Measurements from ENCODE around the gene DOCK3.
"Not testable (repeated sequence)": the region's sequence is repeated elsewhere in the genome, so short reads cannot be mapped to it uniquely, and the experiment has no call there.

Gene DOCK3

DNA sequence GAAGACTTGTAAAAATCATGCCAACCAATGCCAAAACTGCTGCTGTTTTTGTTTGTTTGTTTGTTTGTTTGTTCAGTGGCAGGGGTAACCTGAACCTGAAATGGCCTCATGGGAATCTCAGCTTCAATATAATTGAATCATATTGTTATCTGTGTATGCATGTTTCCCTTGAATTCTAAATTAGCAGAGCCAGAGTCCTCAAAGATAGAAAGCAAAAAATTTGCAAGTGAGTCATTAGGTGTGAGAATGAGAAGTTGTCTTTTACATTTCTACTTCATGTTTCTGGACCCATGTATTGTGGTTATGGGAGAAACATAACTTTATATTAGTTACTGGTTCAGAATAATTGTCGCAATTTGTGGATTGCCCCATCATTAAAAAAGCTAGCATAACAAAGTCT is 249.2 kb downstream of the DOCK3 start:
- no peaks in the 10 kb centered on the region for H3K79me2 ChIP-seq (ENCODE audit: low read length)
- H4K20me1 ChIP-seq (ENCODE audit: insufficient read depth, low read length): no peaks in the 10 kb centered on the region
- no peak overlapping the region for H3K27ac ChIP-seq (ENCODE audit: low read length)
- H3K4me3 ChIP-seq (ENCODE audit: low read length): no peak overlapping the region
- no peak overlapping the region for H3K9ac ChIP-seq (ENCODE audit: low read length)
- TF ChIP-seq, protein P1, sequence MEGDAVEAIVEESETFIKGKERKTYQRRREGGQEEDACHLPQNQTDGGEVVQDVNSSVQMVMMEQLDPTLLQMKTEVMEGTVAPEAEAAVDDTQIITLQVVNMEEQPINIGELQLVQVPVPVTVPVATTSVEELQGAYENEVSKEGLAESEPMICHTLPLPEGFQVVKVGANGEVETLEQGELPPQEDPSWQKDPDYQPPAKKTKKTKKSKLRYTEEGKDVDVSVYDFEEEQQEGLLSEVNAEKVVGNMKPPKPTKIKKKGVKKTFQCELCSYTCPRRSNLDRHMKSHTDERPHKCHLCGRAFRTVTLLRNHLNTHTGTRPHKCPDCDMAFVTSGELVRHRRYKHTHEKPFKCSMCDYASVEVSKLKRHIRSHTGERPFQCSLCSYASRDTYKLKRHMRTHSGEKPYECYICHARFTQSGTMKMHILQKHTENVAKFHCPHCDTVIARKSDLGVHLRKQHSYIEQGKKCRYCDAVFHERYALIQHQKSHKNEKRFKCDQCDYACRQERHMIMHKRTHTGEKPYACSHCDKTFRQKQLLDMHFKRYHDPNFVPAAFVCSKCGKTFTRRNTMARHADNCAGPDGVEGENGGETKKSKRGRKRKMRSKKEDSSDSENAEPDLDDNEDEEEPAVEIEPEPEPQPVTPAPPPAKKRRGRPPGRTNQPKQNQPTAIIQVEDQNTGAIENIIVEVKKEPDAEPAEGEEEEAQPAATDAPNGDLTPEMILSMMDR (IDR thresholded peaks at IDR 0.05; ENCODE audit: low read depth, low read length): no peak
- TF ChIP-seq EZH2phosphoT487 (IDR thresholded peaks at IDR 0.05; ENCODE audit: low read depth): no peak
- H3K4me1 ChIP-seq (ENCODE audit: low read length): no peaks in the 10 kb centered on the region
- H2AFZ ChIP-seq (ENCODE audit: low read depth, low read length): no peak overlapping the region
- H3K36me3 ChIP-seq (replicated peaks; ENCODE audit: low read depth, low read length): no peaks in the 10 kb centered on the region
- 0 out of 2 replicates have a peak, but pooled peaks cover 3% of the 10 kb centered on the region for H3K27me3 ChIP-seq (ENCODE audit: low read depth, low read length)
- H3K4me2 ChIP-seq (ENCODE audit: low read length): no peak overlapping the region
- H3K9me3 ChIP-seq (ENCODE audit: insufficient read depth, low read length): no peaks in the 10 kb centered on the region

DNA sequence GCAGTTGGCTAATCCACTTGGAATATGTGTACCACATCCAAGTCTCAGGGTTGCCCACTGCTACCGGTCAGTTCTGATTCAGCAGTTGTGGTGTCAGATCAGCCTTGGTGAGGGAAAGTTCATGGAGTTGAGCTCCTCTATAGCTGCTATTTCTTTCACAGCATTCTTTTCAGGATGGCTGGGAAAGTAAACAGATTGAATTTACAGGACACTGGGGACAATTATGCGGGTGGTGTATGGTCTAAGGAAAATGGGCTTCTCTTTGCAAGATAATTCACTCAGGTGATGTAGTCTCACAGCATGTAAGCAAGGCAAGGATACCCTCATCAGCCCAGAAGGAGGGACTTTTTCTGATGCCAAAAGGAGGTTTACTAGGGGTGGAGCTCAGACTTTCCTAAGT is 249.9 kb downstream of the DOCK3 start:
- Histone ChIP-seq H3K79me2 (ENCODE audit: low read length) (no peaks in the 10 kb centered on the region), H3K27me3 (ENCODE audit: low read depth, low read length) (0 out of 2 replicates have a peak, but pooled peaks cover 3% of the 10 kb centered on the region), H3K9ac (ENCODE audit: low read length) (no peak overlapping the region), H3K27ac (ENCODE audit: low read length) (no peak overlapping the region), H3K36me3 (replicated peaks; ENCODE audit: low read depth, low read length) (no peaks in the 10 kb centered on the region), H3K4me1 (ENCODE audit: low read length) (no peaks in the 10 kb centered on the region), H3K4me3 (ENCODE audit: low read length) (no peak overlapping the region), H3K9me3 (ENCODE audit: insufficient read depth, low read length) (no peaks in the 10 kb centered on the region), H3K4me2 (ENCODE audit: low read length) (no peak overlapping the region), H4K20me1 (ENCODE audit: insufficient read depth, low read length) (no peaks in the 10 kb centered on the region), H2AFZ (ENCODE audit: low read depth, low read length) (no peak overlapping the region)
- TF ChIP-seq EZH2phosphoT487 (IDR thresholded peaks at IDR 0.05; ENCODE audit: low read depth): no peak
- TF ChIP-seq, protein P1 (IDR thresholded peaks at IDR 0.05; ENCODE audit: low read depth, low read length): no peak

DNA sequence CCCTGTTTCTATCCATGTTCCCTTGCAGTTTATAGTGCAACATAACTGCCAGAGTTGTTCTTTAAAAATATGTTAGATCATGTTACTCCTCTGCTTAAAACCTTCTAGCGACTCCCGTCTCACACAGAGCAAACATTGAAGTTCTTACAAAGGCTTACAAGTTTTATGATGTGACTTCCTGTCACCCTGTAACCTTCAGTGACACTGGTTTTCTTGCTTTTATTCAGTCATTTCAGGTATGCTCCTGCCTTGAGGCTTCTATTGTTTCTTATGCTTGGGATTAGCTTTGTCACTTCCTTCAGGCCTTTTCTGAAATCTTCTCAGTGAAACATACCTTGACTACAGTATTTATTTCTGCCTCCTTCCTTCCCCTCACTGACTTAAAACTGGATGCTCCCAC is 252.1 kb downstream of the DOCK3 start:
- Histone ChIP-seq H3K27me3 (ENCODE audit: low read depth, low read length) (0 out of 2 replicates have a peak, but pooled peaks cover 3% of the 10 kb centered on the region), H2AFZ (ENCODE audit: low read depth, low read length) (no peak overlapping the region), H3K4me2 (ENCODE audit: low read length) (no peak overlapping the region)

DNA sequence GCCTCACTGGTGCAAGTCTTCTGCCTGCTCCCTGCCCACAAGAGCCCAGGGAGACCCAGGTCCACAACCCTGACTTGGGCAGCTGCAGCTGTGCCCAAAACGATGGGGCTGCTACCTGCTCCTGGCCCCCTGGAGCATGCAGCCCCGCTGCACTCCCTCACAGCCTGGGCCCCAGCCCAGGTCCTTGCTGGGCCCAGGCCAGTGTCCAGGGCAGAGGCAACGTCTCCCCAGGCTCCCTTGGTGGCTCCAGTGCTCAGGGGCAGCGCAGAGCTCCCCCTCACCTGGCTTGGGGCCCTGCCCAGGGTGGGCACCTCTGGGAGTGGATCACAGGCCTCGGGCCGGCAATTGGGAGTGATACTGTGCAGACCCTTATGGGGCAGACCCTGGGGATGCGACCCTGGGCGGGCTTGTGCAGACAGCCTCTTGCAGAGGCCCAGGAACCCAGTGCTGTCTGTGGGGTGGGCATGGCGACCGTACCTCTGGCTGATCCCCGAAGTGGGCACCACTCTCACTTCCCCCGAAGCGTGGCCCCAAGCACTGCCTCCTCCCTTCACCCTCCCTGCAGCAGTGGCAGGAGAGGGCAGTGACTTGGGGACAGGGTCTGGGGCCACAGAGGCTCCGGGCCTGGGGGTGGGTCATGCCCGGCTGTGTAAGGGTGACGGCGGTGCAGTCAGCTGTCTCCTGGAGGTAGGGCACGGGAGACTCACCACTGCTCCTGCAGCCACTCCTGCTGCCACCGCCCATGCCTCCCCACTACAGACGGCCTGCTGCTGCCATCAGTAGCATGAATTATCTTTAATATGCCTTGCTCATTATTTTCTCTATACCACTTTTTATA is 255.9 kb downstream of the DOCK3 start:
- no peak overlapping the region for H3K9ac ChIP-seq (ENCODE audit: low read length)
- no peaks in the 10 kb centered on the region for H3K79me2 ChIP-seq (ENCODE audit: low read length)
- H3K9me3 ChIP-seq (ENCODE audit: insufficient read depth, low read length): peaks cover 2% of the 10 kb centered on the region; the same call in 1 of the 2 replicates
- no peaks in the 10 kb centered on the region for H4K20me1 ChIP-seq (ENCODE audit: insufficient read depth, low read length)
- no peak for TF ChIP-seq EZH2phosphoT487 (IDR thresholded peaks at IDR 0.05; ENCODE audit: low read depth)
- TF ChIP-seq, protein P1 (IDR thresholded peaks at IDR 0.05; ENCODE audit: low read depth, low read length): no peak
- H3K4me3 ChIP-seq (ENCODE audit: low read length): no peak overlapping the region
- H3K4me1 ChIP-seq (ENCODE audit: low read length): no peaks in the 10 kb centered on the region
- H3K27ac ChIP-seq (ENCODE audit: low read length): no peak overlapping the region
- 0 out of 2 replicates have a peak, but pooled peaks cover 3% of the 10 kb centered on the region for H3K27me3 ChIP-seq (ENCODE audit: low read depth, low read length)
- H3K4me2 ChIP-seq (ENCODE audit: low read length): no peak overlapping the region
- H2AFZ ChIP-seq (ENCODE audit: low read depth, low read length): no peak overlapping the region
- H3K36me3 ChIP-seq (replicated peaks; ENCODE audit: low read depth, low read length): no peaks in the 10 kb centered on the region

More for the DNA sequence above, 252.1 kb downstream of the DOCK3 start:
- Histone ChIP-seq H4K20me1 (ENCODE audit: insufficient read depth, low read length) (no peaks in the 10 kb centered on the region), H3K9me3 (ENCODE audit: insufficient read depth, low read length) (no peaks in the 10 kb centered on the region), H3K4me3 (ENCODE audit: low read length) (no peak overlapping the region), H3K36me3 (replicated peaks; ENCODE audit: low read depth, low read length) (no peaks in the 10 kb centered on the region), H3K4me1 (ENCODE audit: low read length) (no peaks in the 10 kb centered on the region), H3K27ac (ENCODE audit: low read length) (no peak overlapping the region), H3K9ac (ENCODE audit: low read length) (no peak overlapping the region), H3K79me2 (ENCODE audit: low read length) (no peaks in the 10 kb centered on the region)
- TF ChIP-seq, protein P1 (IDR thresholded peaks at IDR 0.05; ENCODE audit: low read depth, low read length): no peak
- no peak for TF ChIP-seq EZH2phosphoT487 (IDR thresholded peaks at IDR 0.05; ENCODE audit: low read depth)

DNA sequence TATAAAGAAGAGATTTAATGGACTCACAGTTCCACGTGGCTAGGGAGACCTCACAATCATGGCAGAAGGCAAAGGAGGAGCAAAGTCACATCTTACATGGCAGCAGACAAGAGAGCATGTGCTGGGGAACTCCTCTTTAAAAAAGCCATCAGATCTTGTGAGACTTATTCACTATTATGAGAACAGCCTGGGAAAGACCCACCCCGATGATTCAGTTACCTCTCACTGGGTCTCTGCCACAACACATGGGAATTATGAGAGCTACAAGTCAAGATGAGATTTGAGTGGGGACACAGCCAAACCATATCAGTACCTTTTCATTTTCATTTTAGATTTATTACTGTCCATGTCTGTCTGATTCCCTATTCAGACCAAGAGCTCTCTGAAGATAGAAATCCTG is 258.2 kb downstream of the DOCK3 start:
- not testable (repeated sequence) for H3K27me3 ChIP-seq (ENCODE audit: low read depth, low read length); H3K4me1 ChIP-seq (ENCODE audit: low read length); H2AFZ ChIP-seq (ENCODE audit: low read depth, low read length); H3K36me3 ChIP-seq (replicated peaks; ENCODE audit: low read depth, low read length); H3K9ac ChIP-seq (ENCODE audit: low read length); H3K4me2 ChIP-seq (ENCODE audit: low read length); H3K79me2 ChIP-seq (ENCODE audit: low read length); H4K20me1 ChIP-seq (ENCODE audit: insufficient read depth, low read length); H3K27ac ChIP-seq (ENCODE audit: low read length); H3K4me3 ChIP-seq (ENCODE audit: low read length)
- H3K9me3 ChIP-seq (ENCODE audit: insufficient read depth, low read length): peaks cover 12% of the 10 kb centered on the region
